ENCODE data around the gene SLC25A10.

SLC25A10 gene

GRCh38 chr17:81686614-81687013 lies 25.5 kb upstream of the SLC25A10 start:
- no peak for DNase-seq (ENCODE audit: low read depth)
- H3K4me3 ChIP-seq (ENCODE audit: low read length), result no peak overlapping the region
- TF ChIP-seq, protein P1, sequence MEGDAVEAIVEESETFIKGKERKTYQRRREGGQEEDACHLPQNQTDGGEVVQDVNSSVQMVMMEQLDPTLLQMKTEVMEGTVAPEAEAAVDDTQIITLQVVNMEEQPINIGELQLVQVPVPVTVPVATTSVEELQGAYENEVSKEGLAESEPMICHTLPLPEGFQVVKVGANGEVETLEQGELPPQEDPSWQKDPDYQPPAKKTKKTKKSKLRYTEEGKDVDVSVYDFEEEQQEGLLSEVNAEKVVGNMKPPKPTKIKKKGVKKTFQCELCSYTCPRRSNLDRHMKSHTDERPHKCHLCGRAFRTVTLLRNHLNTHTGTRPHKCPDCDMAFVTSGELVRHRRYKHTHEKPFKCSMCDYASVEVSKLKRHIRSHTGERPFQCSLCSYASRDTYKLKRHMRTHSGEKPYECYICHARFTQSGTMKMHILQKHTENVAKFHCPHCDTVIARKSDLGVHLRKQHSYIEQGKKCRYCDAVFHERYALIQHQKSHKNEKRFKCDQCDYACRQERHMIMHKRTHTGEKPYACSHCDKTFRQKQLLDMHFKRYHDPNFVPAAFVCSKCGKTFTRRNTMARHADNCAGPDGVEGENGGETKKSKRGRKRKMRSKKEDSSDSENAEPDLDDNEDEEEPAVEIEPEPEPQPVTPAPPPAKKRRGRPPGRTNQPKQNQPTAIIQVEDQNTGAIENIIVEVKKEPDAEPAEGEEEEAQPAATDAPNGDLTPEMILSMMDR (IDR thresholded peaks at IDR 0.05; ENCODE audit: insufficient read depth, low read depth, low read length, missing control alignments), result no peak

- TF ChIP-seq, protein P1 (IDR thresholded peaks at IDR 0.05; ENCODE audit: insufficient read depth, low read depth, low read length, missing control alignments), result no peak
- no peak for DNase-seq (ENCODE audit: low read depth)
- no peak overlapping the region for H3K4me3 ChIP-seq (ENCODE audit: low read length)
Measured at GRCh38 chr17:81687770-81688541, 24.1 kb upstream of the SLC25A10 start.

DNA sequence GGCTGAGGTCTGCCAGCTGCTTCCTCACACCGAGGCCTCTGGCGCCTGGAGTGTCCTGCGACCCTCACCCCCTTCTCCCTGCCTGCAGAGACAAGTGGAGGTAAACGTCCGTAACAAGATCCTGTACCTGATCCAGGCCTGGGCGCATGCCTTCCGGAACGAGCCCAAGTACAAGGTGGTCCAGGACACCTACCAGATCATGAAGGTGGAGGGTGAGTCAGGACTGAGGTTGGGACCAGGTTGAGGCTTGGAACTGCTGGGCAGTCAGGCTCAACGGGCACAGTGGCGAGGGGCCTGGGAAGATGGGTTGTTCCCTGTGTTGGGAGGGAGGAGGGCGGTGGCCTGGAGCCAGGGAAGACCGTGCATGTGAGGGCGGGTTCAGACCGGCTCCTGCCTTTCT lies 23.5 kb upstream of the SLC25A10 start:
- no peak overlapping the region for H3K4me3 ChIP-seq (ENCODE audit: low read length)
- TF ChIP-seq, protein P1 (IDR thresholded peaks at IDR 0.05; ENCODE audit: insufficient read depth, low read depth, low read length, missing control alignments), result no peak
- DNase-seq (ENCODE audit: low read depth), result no peak

GRCh38 chr17:81690066-81690465 lies 22.0 kb upstream of the SLC25A10 start:
- H3K4me3 ChIP-seq (ENCODE audit: low read length), result no peak overlapping the region
- no peak for DNase-seq (ENCODE audit: low read depth)
- TF ChIP-seq, protein P1 (IDR thresholded peaks at IDR 0.05; ENCODE audit: insufficient read depth, low read depth, low read length, missing control alignments), result no peak

DNA sequence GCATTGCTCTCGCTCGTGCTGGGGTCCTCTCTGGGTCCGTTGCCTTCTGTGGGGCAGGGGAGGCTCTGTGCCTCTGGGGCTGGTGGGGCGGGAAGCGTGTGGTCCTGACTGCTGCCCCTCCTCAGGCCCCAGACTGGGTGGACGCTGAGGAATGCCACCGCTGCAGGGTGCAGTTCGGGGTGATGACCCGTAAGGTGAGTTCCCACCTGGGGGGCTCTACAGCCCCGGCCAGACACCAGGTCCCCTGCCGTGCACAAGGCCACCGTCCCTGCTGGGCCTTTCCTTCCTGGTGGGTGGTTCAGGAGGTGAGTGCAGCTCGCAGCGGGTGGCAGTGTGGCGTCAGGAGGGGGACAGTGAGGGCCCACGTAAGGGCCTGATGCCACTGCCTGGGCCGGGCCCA lies 21.5 kb upstream of the SLC25A10 start:
- H3K4me3 ChIP-seq (ENCODE audit: low read length), result no peak overlapping the region
- TF ChIP-seq, protein P1 (IDR thresholded peaks at IDR 0.05; ENCODE audit: insufficient read depth, low read depth, low read length, missing control alignments), result no peak
- no peak for DNase-seq (ENCODE audit: low read depth)

DNA sequence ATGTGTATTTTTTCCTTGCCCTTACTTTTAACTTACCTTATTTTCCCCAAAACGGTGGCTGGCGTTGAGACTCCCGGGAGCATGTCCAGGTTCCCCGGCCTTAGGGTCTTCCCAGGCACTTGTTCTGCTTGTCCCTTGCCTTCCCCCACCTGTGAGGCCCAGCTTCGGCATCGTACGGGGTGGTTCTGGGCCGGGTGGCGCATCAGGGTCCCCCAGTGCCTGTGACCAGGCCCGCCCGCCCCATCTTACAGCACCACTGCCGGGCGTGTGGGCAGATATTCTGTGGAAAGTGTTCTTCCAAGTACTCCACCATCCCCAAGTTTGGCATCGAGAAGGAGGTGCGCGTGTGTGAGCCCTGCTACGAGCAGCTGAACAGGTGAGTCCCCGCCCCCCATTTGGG lies 20.9 kb upstream of the SLC25A10 start:
- no peak for DNase-seq (ENCODE audit: low read depth)
- no peak overlapping the region for H3K4me3 ChIP-seq (ENCODE audit: low read length)
- TF ChIP-seq, protein P1 (IDR thresholded peaks at IDR 0.05; ENCODE audit: insufficient read depth, low read depth, low read length, missing control alignments), result no peak

DNA sequence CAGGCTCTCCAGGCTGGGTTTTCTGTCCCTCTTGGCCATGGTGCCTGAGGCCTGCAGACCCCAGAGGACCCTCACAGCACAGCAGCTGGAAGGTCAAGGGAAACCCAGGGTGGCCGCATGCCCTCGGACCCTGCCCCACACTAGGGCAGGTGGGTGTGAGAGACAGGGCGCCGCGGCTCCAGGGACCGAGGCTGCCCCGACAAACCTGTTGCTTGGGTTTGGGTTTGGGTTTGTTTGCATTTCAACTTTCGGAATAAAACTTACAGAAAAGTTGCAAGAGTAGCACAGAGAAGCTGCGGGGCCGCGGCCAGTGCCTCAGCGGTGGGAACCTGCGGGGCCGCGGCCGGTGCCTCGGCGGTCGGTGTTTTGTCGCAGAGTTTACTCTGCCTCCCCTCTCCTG lies 20.5 kb upstream of the SLC25A10 start:
- DNase-seq (ENCODE audit: low read depth), result no peak
- TF ChIP-seq, protein P1 (IDR thresholded peaks at IDR 0.05; ENCODE audit: insufficient read depth, low read depth, low read length, missing control alignments), result no peak
- no peak overlapping the region for H3K4me3 ChIP-seq (ENCODE audit: low read length)
